Neural cell (in vitro differentiated cells): ENCODE data around the gene SDHB. TPM values are rescaled to one million over a fixed set of nuclear protein-coding genes. Genes with fewer than 3 reads are reported as not detected.

Source experiments
- H2AFZ ChIP-seq: fragments of 200-600, 300-800 bp; sonication (generic), shearing (Covaris generic); 2 replicates; pipeline ENCODE4 v1.6.0; 2014; ENCODE audit warnings: low read depth, mild to moderate bottlenecking, antibody characterized with exemption, low read length, moderate library complexity
- H3F3A ChIP-seq: fragments of 200-600 bp; shearing (Covaris generic); 2 replicates; pipeline ENCODE4 v1.6.1; 2016; ENCODE audit warnings: mild to moderate bottlenecking, moderate library complexity, mixed read lengths, antibody characterized with exemption, low read length; ENCODE audit not compliant: insufficient read depth, poor library complexity, severe bottlenecking
- H3K27ac ChIP-seq: fragments of 200-600, 300-800 bp; sonication (generic), shearing (Covaris generic); 2 replicates; pipeline ENCODE4 v1.5.1; 2014; ENCODE audit warnings: mild to moderate bottlenecking, low read length, moderate library complexity
- H3K27me3 ChIP-seq: fragments of 300-800, 200-600 bp; sonication (generic), shearing (Covaris generic); 2 replicates; pipeline ENCODE4 v1.6.0; 2014; ENCODE audit warnings: mild to moderate bottlenecking, low read depth, low read length, moderate library complexity; ENCODE audit not compliant: insufficient read depth
- H3K36me3 ChIP-seq: fragments of 300-800, 200-600 bp; sonication (generic), shearing (Covaris generic); 2 replicates; pipeline ENCODE4 v1.5.1; 2014; ENCODE audit warnings: mild to moderate bottlenecking, antibody characterized with exemption, low read length, moderate library complexity; ENCODE audit not compliant: insufficient read depth
- H3K4me2 ChIP-seq: fragments of 300-800, 200-600 bp; sonication (generic), shearing (Covaris generic); 2 replicates; pipeline ENCODE4 v1.6.0; 2014; ENCODE audit warnings: mild to moderate bottlenecking, low read length
- H3K4me3 ChIP-seq: fragments of 300-800, 200-600 bp; sonication (generic), shearing (Covaris generic); 2 replicates; pipeline ENCODE4 v1.5.1; 2014; ENCODE audit warnings: mild to moderate bottlenecking, low read length, moderate library complexity
- H3K79me2 ChIP-seq: fragments of 200-600 bp; shearing (Covaris generic); replicated peaks from 2 replicates; pipeline ENCODE4 v1.6.0; 2014; ENCODE audit warnings: mild to moderate bottlenecking, low read length, moderate library complexity; ENCODE audit not compliant: insufficient read depth
- H3K9ac ChIP-seq: fragments of 300-800, 200-600 bp; sonication (generic), shearing (Covaris generic); 2 replicates; pipeline ENCODE4 v1.6.1; 2016; ENCODE audit warnings: mild to moderate bottlenecking, low read length, mixed read lengths
- H3K9me2 ChIP-seq: fragments of 200-600 bp; shearing (Covaris generic); 2 replicates; pipeline ENCODE4 v1.6.1; 2016; ENCODE audit warnings: mild to moderate bottlenecking, low read length, mixed read lengths; ENCODE audit not compliant: insufficient read depth
- H3K9me3 ChIP-seq: fragments of 200-600, 300-800 bp; sonication (generic), shearing (Covaris generic); 2 replicates; pipeline ENCODE4 v1.6.1; 2016; ENCODE audit warnings: mild to moderate bottlenecking, mixed run types, low read length, moderate library complexity, mixed read lengths
- H4K20me1 ChIP-seq: fragments of 200-600 bp; shearing (Covaris generic); 2 replicates; pipeline ENCODE4 v1.6.1; 2016; ENCODE audit warnings: mild to moderate bottlenecking, mixed run types; ENCODE audit not compliant: insufficient read depth
- EP300 ChIP-seq: fragments of 450-650 bp; conservative IDR thresholded peaks from 2 replicates; pipeline ENCODE4 v1.6.1; 2014; ENCODE audit warnings: antibody characterized with exemption, mild to moderate bottlenecking, moderate library complexity; ENCODE audit not compliant: poor library complexity, severe bottlenecking
- EZH2 ChIP-seq: fragments of 200-600, 300-800 bp; shearing (Covaris generic), sonication (generic); IDR thresholded peaks from 2 replicates; pipeline ENCODE4 v1.6.1; 2014; ENCODE audit warnings: antibody characterized with exemption, low read length, borderline replicate concordance, mild to moderate bottlenecking; ENCODE audit not compliant: insufficient read depth, poor library complexity, severe bottlenecking
- MXI1 ChIP-seq: fragments of 450-650 bp; conservative IDR thresholded peaks from 2 replicates; pipeline ENCODE4 v1.6.1; 2014; ENCODE audit warnings: antibody characterized with exemption, mild to moderate bottlenecking; ENCODE audit not compliant: poor library complexity, severe bottlenecking
- POLR2AphosphoS5 ChIP-seq: IDR thresholded peaks from 2 replicates; pipeline ENCODE4 v1.6.1; 2012
- RAD21 ChIP-seq: fragments of 450-650 bp; conservative IDR thresholded peaks from 2 replicates; pipeline ENCODE4 v1.6.1; 2014; ENCODE audit warnings: antibody characterized with exemption, mild to moderate bottlenecking, moderate library complexity
- SMC3 ChIP-seq: fragments of 450-650 bp; conservative IDR thresholded peaks from 2 replicates; pipeline ENCODE4 v1.6.1; 2014; ENCODE audit warnings: antibody characterized with exemption, mild to moderate bottlenecking, moderate library complexity; ENCODE audit not compliant: poor library complexity
- TAF1 ChIP-seq: IDR thresholded peaks from 2 replicates; pipeline ENCODE4 v1.6.1; 2012; ENCODE audit warnings: low read depth
- polyA plus RNA-seq: library from polyadenylated mRNA; depleted of rRNA; stranded (reverse); fragments of >200 nt; gene quantifications from 2 replicates; pipeline ENCODE4 v1.2.3, GENCODE V29; 2014
- TF ChIP-seq, protein P1 (sequence below): fragments of 450-650 bp; IDR thresholded peaks from 2 replicates; pipeline ENCODE4 v1.5.1; 2014; ENCODE audit warnings: antibody characterized with exemption, mild to moderate bottlenecking, moderate library complexity; ENCODE audit not compliant: poor library complexity, severe bottlenecking
- TF ChIP-seq, protein P2 (sequence below): IDR thresholded peaks from 2 replicates; pipeline ENCODE4 v1.6.1; 2012; ENCODE audit warnings: borderline replicate concordance

The SDHB gene
- polyA plus RNA-seq, 1 donor from 2014 or later = 129 TPM

DNA sequence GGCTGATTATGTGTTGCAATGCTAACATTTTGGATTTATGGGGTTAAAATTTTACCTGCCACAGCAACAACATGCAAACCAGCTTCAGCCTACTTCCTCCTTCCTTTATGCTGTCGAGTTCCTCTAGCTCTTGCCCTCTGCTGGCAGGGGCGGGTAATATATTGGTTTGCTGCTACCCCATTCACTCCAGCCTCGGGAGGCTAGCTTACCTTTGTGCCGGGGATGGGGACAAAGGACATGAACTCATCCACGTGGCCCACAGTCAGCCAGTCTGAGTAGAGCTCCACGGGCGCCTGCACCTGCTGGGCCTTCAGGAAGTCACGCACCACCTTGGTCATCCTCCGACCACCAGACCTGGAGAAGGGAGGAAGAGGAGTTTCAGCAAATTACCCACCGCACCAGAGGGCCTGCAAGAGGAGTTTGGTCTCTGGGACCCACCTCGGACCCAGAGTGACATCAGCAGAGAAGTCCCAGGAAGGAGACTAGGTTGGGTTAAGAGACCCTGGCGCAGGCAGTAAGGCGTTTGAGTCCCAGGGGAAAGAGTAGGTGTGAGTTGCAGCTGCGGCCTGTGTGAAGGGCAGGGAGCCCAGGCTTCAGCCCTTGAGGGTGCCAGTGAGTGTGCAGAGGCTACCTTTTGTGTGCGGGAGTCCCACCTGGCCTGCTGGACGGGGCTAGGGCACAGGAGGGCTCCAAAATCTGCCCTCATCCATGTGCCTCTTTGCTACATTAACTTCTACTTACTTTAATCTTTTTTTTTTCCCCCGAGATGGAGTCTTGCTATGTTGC, 21.8 kb upstream of the SDHB start:
- Histone ChIP-seq H3K9me2 (no peaks in the 10 kb centered on the region), H2AFZ (no peak overlapping the region), H3F3A (no peaks in the 10 kb centered on the region), H3K27ac (no peak overlapping the region), H3K9me3 (no peaks in the 10 kb centered on the region), H4K20me1 (no peaks in the 10 kb centered on the region), H3K79me2 (no peaks in the 10 kb centered on the region), H3K4me3 (no peak overlapping the region), H3K4me2 (no peak overlapping the region), H3K9ac (no peak overlapping the region), H3K27me3 (no peaks in the 10 kb centered on the region), H3K36me3 (no peaks in the 10 kb centered on the region)
- TF ChIP-seq MXI1 = no peak
- peak; percentile 20 for TF ChIP-seq SMC3
- TF ChIP-seq POLR2AphosphoS5 = no peak
- TF ChIP-seq, protein P1, sequence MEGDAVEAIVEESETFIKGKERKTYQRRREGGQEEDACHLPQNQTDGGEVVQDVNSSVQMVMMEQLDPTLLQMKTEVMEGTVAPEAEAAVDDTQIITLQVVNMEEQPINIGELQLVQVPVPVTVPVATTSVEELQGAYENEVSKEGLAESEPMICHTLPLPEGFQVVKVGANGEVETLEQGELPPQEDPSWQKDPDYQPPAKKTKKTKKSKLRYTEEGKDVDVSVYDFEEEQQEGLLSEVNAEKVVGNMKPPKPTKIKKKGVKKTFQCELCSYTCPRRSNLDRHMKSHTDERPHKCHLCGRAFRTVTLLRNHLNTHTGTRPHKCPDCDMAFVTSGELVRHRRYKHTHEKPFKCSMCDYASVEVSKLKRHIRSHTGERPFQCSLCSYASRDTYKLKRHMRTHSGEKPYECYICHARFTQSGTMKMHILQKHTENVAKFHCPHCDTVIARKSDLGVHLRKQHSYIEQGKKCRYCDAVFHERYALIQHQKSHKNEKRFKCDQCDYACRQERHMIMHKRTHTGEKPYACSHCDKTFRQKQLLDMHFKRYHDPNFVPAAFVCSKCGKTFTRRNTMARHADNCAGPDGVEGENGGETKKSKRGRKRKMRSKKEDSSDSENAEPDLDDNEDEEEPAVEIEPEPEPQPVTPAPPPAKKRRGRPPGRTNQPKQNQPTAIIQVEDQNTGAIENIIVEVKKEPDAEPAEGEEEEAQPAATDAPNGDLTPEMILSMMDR = peak; percentile 36

DNA sequence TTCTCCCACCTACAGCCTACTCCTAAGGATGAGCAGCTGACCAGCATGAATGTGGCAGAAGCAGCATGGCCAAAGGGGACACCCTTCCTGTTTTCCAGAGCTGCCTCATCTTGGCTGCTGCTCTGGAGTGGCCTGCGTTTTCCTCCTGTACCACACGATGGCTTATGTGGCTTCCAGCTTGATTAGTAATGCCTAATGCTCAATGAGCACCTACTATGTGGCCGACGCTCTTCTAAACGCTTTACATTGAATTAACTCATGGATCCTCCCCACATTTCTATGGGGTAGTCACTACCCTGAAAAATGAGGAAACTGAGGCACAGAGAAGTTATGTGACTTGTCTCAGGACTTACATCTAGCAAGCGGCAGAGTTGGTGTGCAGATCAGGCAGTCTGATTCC, 18.0 kb upstream of the SDHB start:
- TF ChIP-seq RAD21 (no peak), POLR2AphosphoS5 (no peak), MXI1 (no peak), TAF1 (no peak), EP300 (no peak), SMC3 (no peak), EZH2 (no peak)
- TF ChIP-seq, protein P1 = no peak
- TF ChIP-seq, protein P2, sequence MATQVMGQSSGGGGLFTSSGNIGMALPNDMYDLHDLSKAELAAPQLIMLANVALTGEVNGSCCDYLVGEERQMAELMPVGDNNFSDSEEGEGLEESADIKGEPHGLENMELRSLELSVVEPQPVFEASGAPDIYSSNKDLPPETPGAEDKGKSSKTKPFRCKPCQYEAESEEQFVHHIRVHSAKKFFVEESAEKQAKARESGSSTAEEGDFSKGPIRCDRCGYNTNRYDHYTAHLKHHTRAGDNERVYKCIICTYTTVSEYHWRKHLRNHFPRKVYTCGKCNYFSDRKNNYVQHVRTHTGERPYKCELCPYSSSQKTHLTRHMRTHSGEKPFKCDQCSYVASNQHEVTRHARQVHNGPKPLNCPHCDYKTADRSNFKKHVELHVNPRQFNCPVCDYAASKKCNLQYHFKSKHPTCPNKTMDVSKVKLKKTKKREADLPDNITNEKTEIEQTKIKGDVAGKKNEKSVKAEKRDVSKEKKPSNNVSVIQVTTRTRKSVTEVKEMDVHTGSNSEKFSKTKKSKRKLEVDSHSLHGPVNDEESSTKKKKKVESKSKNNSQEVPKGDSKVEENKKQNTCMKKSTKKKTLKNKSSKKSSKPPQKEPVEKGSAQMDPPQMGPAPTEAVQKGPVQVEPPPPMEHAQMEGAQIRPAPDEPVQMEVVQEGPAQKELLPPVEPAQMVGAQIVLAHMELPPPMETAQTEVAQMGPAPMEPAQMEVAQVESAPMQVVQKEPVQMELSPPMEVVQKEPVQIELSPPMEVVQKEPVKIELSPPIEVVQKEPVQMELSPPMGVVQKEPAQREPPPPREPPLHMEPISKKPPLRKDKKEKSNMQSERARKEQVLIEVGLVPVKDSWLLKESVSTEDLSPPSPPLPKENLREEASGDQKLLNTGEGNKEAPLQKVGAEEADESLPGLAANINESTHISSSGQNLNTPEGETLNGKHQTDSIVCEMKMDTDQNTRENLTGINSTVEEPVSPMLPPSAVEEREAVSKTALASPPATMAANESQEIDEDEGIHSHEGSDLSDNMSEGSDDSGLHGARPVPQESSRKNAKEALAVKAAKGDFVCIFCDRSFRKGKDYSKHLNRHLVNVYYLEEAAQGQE = no peak
- Histone ChIP-seq H4K20me1 (no peaks in the 10 kb centered on the region), H3K36me3 (no peaks in the 10 kb centered on the region), H3K9me2 (no peaks in the 10 kb centered on the region), H3K27me3 (no peaks in the 10 kb centered on the region), H3F3A (no peaks in the 10 kb centered on the region), H2AFZ (no peak overlapping the region), H3K79me2 (no peaks in the 10 kb centered on the region), H3K4me2 (no peak overlapping the region), H3K9ac (no peak overlapping the region), H3K27ac (no peak overlapping the region), H3K9me3 (no peaks in the 10 kb centered on the region), H3K4me3 (no peak overlapping the region)
